GM12801 (cell line): ENCODE results near the gene FAM53A.

Experiments used
- TF ChIP-seq, protein P1 (sequence below): IDR thresholded peaks from one replicate; pipeline ENCODE4 v1.5.1; 2011; ENCODE audit warnings: control low read depth; ENCODE audit not compliant: insufficient read length; ENCODE audit errors: extremely low read depth

Gene FAM53A

DNA sequence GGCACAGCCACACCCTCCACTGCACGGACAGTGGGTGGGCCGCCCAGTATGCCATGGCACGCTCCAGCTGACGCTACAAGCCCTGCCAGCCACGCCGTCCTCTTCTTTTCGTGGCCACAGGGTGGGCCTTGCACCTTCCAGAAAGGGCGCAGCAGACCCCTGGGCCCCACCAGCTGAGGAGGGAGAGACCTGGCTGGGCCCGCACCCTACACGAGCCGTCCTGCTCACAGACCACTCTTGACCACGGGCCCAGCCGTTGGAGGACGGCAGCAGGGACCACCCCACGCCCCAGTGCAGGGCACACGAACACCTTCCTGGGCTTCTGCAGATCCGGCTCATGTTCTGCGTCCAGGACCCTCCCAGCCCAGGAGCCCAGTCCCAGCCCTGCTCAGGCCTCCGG lies 27.1 kb downstream of the FAM53A start:
- TF ChIP-seq, protein P1, sequence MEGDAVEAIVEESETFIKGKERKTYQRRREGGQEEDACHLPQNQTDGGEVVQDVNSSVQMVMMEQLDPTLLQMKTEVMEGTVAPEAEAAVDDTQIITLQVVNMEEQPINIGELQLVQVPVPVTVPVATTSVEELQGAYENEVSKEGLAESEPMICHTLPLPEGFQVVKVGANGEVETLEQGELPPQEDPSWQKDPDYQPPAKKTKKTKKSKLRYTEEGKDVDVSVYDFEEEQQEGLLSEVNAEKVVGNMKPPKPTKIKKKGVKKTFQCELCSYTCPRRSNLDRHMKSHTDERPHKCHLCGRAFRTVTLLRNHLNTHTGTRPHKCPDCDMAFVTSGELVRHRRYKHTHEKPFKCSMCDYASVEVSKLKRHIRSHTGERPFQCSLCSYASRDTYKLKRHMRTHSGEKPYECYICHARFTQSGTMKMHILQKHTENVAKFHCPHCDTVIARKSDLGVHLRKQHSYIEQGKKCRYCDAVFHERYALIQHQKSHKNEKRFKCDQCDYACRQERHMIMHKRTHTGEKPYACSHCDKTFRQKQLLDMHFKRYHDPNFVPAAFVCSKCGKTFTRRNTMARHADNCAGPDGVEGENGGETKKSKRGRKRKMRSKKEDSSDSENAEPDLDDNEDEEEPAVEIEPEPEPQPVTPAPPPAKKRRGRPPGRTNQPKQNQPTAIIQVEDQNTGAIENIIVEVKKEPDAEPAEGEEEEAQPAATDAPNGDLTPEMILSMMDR = no peak

DNA sequence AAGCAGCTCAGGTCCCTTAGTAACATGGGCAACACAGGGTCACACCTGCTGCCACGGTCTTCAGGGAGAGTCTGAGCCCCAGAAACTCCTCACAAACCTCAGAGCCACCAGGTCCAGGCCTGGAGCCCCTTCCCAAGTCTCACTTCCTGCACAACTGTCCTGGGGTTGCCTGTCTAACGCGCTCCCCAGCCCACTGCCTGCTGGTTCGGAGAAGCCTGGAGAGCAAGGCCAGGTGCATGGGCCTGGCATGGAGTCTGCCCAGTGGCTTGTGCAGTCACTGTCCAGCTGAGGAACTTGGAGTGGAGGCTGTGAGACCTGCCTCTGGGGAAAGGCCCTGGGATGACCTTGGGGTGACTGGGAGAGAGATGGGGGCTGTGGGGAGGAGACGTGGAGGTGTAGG lies 28.0 kb downstream of the FAM53A start:
- TF ChIP-seq, protein P1 = no peak

DNA sequence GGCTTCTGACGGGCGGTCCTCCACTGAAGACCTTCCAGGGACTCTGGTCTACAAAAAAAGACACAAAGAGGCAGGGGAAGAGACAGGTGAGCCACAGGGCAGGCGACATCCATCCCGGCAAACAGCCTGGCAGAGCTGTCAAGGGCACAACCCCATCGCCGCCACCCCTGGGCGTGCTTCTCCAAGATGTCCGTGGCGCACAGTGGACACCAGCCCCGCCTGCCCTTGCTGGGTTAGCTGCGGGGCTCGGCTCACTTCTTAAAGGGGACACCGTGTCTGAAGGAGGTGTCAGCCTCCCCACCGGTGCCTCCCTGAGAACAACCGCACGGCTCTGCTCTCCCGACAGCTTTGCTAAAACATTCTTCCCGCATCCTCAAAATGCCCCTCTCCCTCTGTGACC lies 28.4 kb downstream of the FAM53A start:
- TF ChIP-seq, protein P1 = no peak

DNA sequence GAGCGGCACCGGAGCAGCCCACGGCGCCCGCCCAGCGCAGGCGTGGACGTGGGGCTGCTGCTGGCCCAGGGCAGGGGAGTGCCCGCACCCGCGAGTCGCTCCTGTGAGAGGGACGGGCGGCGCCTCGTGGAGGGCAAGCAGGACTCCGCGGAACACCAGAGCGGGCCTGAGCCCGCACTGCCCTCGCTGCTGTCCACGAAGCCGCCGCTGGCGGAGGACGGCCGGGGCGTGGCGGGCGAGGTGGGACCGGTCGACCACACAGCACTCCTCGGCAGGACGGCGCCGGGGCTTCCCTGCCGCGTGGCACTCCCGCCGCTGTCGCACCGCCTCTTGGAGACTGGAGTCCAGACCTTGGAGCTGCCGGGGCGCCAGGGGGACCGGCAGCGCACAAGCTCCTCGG lies 29.0 kb downstream of the FAM53A start:
- TF ChIP-seq, protein P1 = no peak

DNA sequence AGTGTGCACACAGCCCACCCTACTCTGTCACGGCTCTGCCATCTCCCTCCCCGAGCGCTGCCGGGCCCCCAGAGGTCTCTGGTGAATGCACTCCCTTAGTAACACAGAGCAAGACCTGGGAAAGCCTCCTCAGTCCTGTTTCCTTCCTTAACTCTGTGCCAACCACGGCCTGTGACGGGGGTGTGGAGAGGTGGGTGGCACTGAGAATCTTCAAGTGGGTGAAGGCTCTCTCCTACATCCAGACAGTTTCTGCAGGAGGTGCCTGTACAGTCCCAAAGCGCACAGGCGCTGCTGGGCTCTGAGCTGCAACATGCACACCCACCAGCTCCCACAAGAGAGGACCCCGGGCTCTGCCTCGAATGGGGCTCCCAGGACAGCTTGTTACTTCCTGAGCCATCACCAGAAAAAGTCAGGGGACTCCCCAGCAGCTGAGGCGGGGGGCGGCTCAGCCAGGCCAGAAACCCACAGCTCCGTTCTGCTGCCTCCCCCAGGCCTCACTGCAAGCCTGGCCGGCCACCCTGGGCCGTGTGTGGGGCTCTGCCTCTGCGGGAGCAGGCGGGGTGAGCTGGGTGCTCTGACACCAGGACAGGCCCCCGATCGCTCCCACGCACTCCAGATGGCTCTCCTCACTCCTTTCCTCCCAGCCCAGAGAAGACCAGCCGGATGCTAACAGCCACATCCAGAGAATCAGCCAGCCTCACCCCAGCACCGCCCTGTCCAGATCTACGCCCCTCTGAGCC lies 29.7 kb downstream of the FAM53A start:
- TF ChIP-seq, protein P1 = no peak

DNA sequence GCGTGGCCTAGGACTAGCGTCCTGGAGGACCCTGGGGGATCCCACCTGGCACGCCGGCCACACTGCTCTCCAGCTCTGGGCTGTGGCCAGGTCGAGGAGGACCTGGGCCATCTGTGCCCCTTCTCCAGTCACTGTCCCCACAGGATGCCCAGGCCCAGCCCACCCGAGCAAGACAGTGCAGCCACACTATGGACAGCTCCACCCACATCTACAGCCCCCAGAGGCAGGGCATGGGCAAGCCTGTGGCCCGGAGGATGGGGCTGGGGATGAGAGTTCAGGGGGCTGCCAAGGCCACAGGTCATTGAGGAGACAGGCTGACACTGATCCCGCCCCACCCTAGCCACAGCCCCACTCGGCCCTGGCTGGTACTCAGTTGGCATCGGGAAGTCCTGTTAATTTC lies 30.3 kb downstream of the FAM53A start:
- TF ChIP-seq, protein P1 = no peak

DNA sequence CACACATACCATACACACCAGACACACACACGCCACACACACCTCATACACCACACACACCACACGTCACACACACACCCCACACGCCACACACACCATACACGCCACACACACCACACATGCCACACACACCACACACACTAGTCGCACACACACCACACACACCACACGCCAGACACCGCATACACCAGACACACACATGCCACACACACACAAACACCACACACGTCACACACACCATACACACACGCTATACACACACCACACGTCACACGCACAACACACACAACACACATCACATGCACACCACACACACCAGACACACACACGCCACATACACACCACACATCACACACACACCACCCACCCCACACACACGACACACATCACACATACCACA lies 32.0 kb downstream of the FAM53A start:
- TF ChIP-seq, protein P1 = no peak
